Measurements from ENCODE around the gene CHD6. TPM values are rescaled to one million over a fixed set of nuclear protein-coding genes. Genes with fewer than 3 reads are reported as not detected.

The CHD6 gene
- total RNA-seq, 1 experiment from 2014 or later, result 46.7 TPM

GRCh38 chr20:41607791-41608190 is 10.4 kb downstream of the CHD6 start:
- TF ChIP-seq EZH2 (IDR thresholded peaks at IDR 0.05; ENCODE audit: borderline replicate concordance, low read depth, low read length, poor library complexity, severe bottlenecking) (no peak), CTCF (conservative IDR thresholded peaks at IDR 0.05; ENCODE audit: low read depth, low read length) (no peak)
- no peak for DNase-seq (ENCODE audit: low spot score)
- BruUV-seq (replicated peaks), result no TSS peak
- no peak overlapping the region for H3K4me3 ChIP-seq (ENCODE audit: low read depth, low read length, poor library complexity, severe bottlenecking)
- ChIA-PET POLR2A (ENCODE audit: low non-redundant PET) (no interaction called here), CTCF (no interaction called here)
- intact Hi-C loops (cut with micrococcal nuclease; ENCODE audit: unreplicated experiment), result no loop called here
- H3K27ac ChIP-seq (ENCODE audit: low read depth, low read length, poor library complexity, severe bottlenecking), result no peak overlapping the region
- H3K27me3 ChIP-seq (replicated peaks; ENCODE audit: insufficient read depth, low read depth, low read length, poor library complexity), result no peaks in the 10 kb centered on the region
- H3K4me1 ChIP-seq (ENCODE audit: insufficient read depth, low read length, poor library complexity, severe bottlenecking), result peaks cover 9% of the 10 kb centered on the region
- H3K9me3 ChIP-seq (ENCODE audit: low read depth, low read length, poor library complexity, severe bottlenecking), result peaks cover under 1% of the 10 kb centered on the region
- no peaks in the 10 kb centered on the region for H3K36me3 ChIP-seq (ENCODE audit: insufficient read depth, low read length, poor library complexity, severe bottlenecking)

- intact Hi-C loops (cut with micrococcal nuclease; ENCODE audit: unreplicated experiment), result no loop called here
- Histone ChIP-seq H3K27me3 (replicated peaks; ENCODE audit: insufficient read depth, low read depth, low read length, poor library complexity) (no peaks in the 10 kb centered on the region), H3K4me1 (ENCODE audit: insufficient read depth, low read length, poor library complexity, severe bottlenecking) (no peaks in the 10 kb centered on the region), H3K9me3 (ENCODE audit: low read depth, low read length, poor library complexity, severe bottlenecking) (peaks cover 36% of the 10 kb centered on the region), H3K4me3 (ENCODE audit: low read depth, low read length, poor library complexity, severe bottlenecking) (no peak overlapping the region), H3K36me3 (ENCODE audit: insufficient read depth, low read length, poor library complexity, severe bottlenecking) (no peaks in the 10 kb centered on the region), H3K27ac (ENCODE audit: low read depth, low read length, poor library complexity, severe bottlenecking) (no peak overlapping the region)
- DNase-seq (ENCODE audit: low spot score), result no peak
- BruUV-seq (replicated peaks), result no TSS peak
- ChIA-PET POLR2A (ENCODE audit: low non-redundant PET) (no interaction called here), CTCF (no interaction called here)
- TF ChIP-seq EZH2 (IDR thresholded peaks at IDR 0.05; ENCODE audit: borderline replicate concordance, low read depth, low read length, poor library complexity, severe bottlenecking), result no peak
- TF ChIP-seq CTCF (conservative IDR thresholded peaks at IDR 0.05; ENCODE audit: low read depth, low read length), result no peak
Observed at GRCh38 chr20:41604002-41604401, 14.2 kb downstream of the CHD6 start.

- H3K9me3 ChIP-seq (ENCODE audit: low read depth, low read length, poor library complexity, severe bottlenecking), result peaks cover 47% of the 10 kb centered on the region
Observed at GRCh38 chr20:41601742-41602141, 16.4 kb downstream of the CHD6 start.

More at GRCh38 chr20:41601742-41602141, 16.4 kb downstream of the CHD6 start:
- no TSS peak for BruUV-seq (replicated peaks)
- no peaks in the 10 kb centered on the region for H3K36me3 ChIP-seq (ENCODE audit: insufficient read depth, low read length, poor library complexity, severe bottlenecking)
- no peaks in the 10 kb centered on the region for H3K4me1 ChIP-seq (ENCODE audit: insufficient read depth, low read length, poor library complexity, severe bottlenecking)
- ChIA-PET CTCF (no interaction called here), POLR2A (ENCODE audit: low non-redundant PET) (no interaction called here)
- no peak overlapping the region for H3K27ac ChIP-seq (ENCODE audit: low read depth, low read length, poor library complexity, severe bottlenecking)
- no peaks in the 10 kb centered on the region for H3K27me3 ChIP-seq (replicated peaks; ENCODE audit: insufficient read depth, low read depth, low read length, poor library complexity)
- H3K4me3 ChIP-seq (ENCODE audit: low read depth, low read length, poor library complexity, severe bottlenecking), result no peak overlapping the region
- intact Hi-C loops (cut with micrococcal nuclease; ENCODE audit: unreplicated experiment), result no loop called here
- no peak for DNase-seq (ENCODE audit: low spot score)
- TF ChIP-seq CTCF (conservative IDR thresholded peaks at IDR 0.05; ENCODE audit: low read depth, low read length) (no peak), EZH2 (IDR thresholded peaks at IDR 0.05; ENCODE audit: borderline replicate concordance, low read depth, low read length, poor library complexity, severe bottlenecking) (no peak)

Data from A673 (cell line).